ENCODE data around the gene ZNF816. TPM values are rescaled to one million over a fixed set of nuclear protein-coding genes. Genes with fewer than 3 reads are reported as not detected.

The ZNF816 gene
- total and polyA plus RNA-seq, 2 of the 8 experiments (the other 6 are each of a cell fraction or from before 2014, with no cell fraction given), result 2.7 to 13.2 TPM

DNA sequence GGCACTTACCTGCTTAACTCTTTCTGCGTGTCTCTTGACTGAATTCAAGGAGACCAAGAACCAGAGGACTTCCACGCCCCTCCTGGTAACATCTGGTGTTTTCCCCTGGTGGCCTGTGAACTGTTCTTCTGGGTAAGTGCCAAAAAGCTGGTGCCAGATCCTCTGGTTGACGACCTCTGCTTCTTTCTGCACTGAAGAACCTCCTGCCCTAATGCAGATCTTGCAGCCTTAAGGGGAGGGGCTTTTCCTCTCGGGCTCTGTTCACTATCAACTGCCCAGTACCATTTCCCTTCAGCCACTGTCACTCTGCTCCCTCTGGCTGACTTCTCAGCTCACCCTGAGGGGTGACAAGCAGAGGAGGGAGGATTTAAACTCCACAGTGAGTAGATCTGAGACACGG, 44.9 kb upstream of the ZNF816 start:
- Histone ChIP-seq H3K4me3 (ENCODE audit: extremely low read depth in 1 of 4, insufficient read depth in 2 of 4, low read depth in 3 of 4, low read length in 4 of 4) (no peak overlapping the region), H3K23ac (ENCODE audit: insufficient read length) (no peak overlapping the region), H2BK12ac (ENCODE audit: low read depth, low read length) (no peak overlapping the region), H3K18ac (ENCODE audit: extremely low read depth, low read length) (no peak overlapping the region), H4K91ac (replicated peaks; ENCODE audit: insufficient read length, low read length) (no peak overlapping the region), H4K5ac (ENCODE audit: insufficient read length, low read depth, low read length) (no peak overlapping the region), H3K56ac (replicated peaks; ENCODE audit: insufficient read length, low read depth, low read length) (no peak overlapping the region), H3K4ac (replicated peaks; ENCODE audit: insufficient read length, low read depth, low read length) (no peak overlapping the region), H2BK120ac (replicated peaks; ENCODE audit: low read depth, low read length) (no peak overlapping the region), H4K8ac (ENCODE audit: extremely low read depth, insufficient read depth, low read length) (no peak overlapping the region), H2BK5ac (ENCODE audit: low read depth, low read length) (no peak overlapping the region), H3K23me2 (ENCODE audit: low read depth, low read length) (no peaks in the 10 kb centered on the region), H3K4me2 (ENCODE audit: insufficient read depth in 1 of 2, low read depth in 2 of 2, low read length in 2 of 2) (no peak overlapping the region), H2BK20ac (ENCODE audit: low read length) (no peak overlapping the region), H3K79me2 (ENCODE audit: control insufficient read depth in 1 of 2, insufficient read depth in 2 of 2, low read length in 2 of 2) (no peaks in the 10 kb centered on the region), H3K27me3 (replicated peaks in 1 of 4; ENCODE audit: control insufficient read depth in 3 of 4, extremely low read depth in 1 of 4, insufficient read depth in 3 of 4, low read length in 3 of 4) (no peaks in the 10 kb centered on the region; a peak in 1 of 7 replicates), H4K20me1 (replicated peaks in 1 of 2; ENCODE audit: control insufficient read depth in 1 of 2, insufficient read depth in 2 of 2, low read length in 2 of 2) (no peaks in the 10 kb centered on the region), H2AFZ (ENCODE audit: low read length) (no peak overlapping the region), H3K27ac (ENCODE audit: low read depth, low read length) (no peak overlapping the region), H3K36me3 (ENCODE audit: control insufficient read depth in 2 of 4, insufficient read depth in 4 of 4, low read length in 3 of 4) (no peaks in the 10 kb centered on the region), H2BK15ac (ENCODE audit: low read length) (no peak overlapping the region), H3K9ac (replicated peaks in 1 of 4; ENCODE audit: extremely low read depth in 1 of 4, low read depth in 3 of 4, low read length in 3 of 4) (no peak overlapping the region), H2AK5ac (ENCODE audit: low read depth, low read length) (no peak overlapping the region), H3K79me1 (ENCODE audit: low read depth, low read length) (no peaks in the 10 kb centered on the region), H3K4me1 (replicated peaks in 1 of 4; ENCODE audit: control insufficient read depth in 3 of 4, insufficient read depth in 4 of 4, low read length in 3 of 4) (no peaks in the 10 kb centered on the region; a peak in 2 of 7 replicates), H3K14ac (ENCODE audit: insufficient read length) (no peak overlapping the region), H3K9me3 (ENCODE audit: insufficient read depth in 2 of 2, low read depth in 1 of 2, low read length in 1 of 2) (0 out of 4 replicates have a peak, but pooled peaks cover 0 to 2% of the 10 kb centered on the region in 2 experiments)
- CTCF ChIA-PET (ENCODE audit: partially characterized antibody), result interaction anchor here (0.6 to 1.8 kb wide), 3 partner anchors 12 to 25 kb away, joined by 4 to 11 read pairs (median 5); no protein-coding TSS in a partner anchor
- DNase-seq (ENCODE audit: low read depth in 1 of 2, low spot score in 2 of 2) (no peak), FAIRE-seq (no peak)
- TF ChIP-seq FOSL1 (IDR thresholded peaks at IDR 0.05; ENCODE audit: insufficient read depth, low read depth, low read length) (no peak), TBP (IDR thresholded peaks at IDR 0.05; ENCODE audit: low read depth, low read length) (no peak), SP1 (IDR thresholded peaks at IDR 0.05; ENCODE audit: low read depth, low read length) (no peak), SRF (IDR thresholded peaks at IDR 0.05; ENCODE audit: low read depth, low read length) (no peak), BCL11A (IDR thresholded peaks at IDR 0.05; ENCODE audit: low read depth in 2 of 2, low read length in 2 of 2) (no peak)
- 75% methylated on average over 5 of the region's 5 CpGs; no CpG with 5 or more reads in 1 of the 2 experiments for WGBS, 2 experiments (ENCODE audit: extremely low coverage in 1 of 2, insufficient coverage in 1 of 2, insufficient read length in 1 of 2, insufficient replicate concordance in 2 of 2, low coverage in 1 of 2, low lambda C conversion rate in 2 of 2, missing lambda C conversion rate in 1 of 2)
- POLR2A ChIA-PET (ENCODE audit: partially characterized antibody), result no interaction called here

All from H1 (cell line).